GM21515 (cell line): Measurements from ENCODE around the gene ANLN.
"Not testable (repeated sequence)": the region's sequence is repeated elsewhere in the genome, so short reads cannot be mapped to it uniquely, and the experiment has no call there.

Experiments
- ATAC-seq: cut with Tn5 transposase; IDR thresholded peaks from one replicate; pipeline ENCODE4 v1.9.1; 2021; ENCODE audit not compliant: unreplicated experiment

The ANLN gene

GRCh38 chr7:36464271-36464670 is 74.6 kb downstream of the ANLN start:
- ATAC-seq, result no peak

- ATAC-seq, result not testable (repeated sequence)
Measured at GRCh38 chr7:36466001-36466400, 76.3 kb downstream of the ANLN start.

DNA sequence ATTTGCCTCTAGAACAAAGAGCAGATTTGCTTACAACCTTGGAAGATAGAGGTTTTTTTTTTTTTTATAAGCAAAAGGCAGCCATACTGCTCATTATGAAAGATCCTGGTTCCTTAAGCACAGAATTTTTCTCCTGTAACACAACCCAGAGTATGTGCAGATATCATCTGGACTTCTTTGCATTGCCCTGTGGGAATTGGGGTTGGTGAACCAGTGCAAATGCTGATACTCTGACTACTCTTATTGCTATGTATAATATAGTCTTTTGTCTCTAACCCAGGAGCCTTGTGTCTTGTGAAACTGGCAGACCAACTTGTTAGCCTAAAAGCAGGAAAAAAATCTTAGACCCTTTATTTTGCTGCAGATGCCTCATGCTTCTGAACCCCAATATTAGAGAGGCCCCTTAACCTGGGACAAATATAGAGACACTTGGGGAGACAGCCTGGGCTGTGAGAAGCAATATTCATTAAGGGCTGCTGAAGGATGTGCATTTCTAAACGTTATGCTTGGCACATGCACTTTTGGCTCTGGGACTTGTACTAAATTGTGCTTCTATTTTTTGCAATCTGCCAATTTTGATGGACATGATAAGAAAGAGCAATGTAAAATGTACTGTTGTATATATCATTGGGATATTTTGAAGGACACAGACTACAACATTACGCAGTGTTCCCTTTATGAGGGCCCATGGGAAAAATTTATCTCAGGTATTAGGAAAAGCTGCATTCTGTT is 78.9 kb downstream of the ANLN start:
- ATAC-seq, result no peak

DNA sequence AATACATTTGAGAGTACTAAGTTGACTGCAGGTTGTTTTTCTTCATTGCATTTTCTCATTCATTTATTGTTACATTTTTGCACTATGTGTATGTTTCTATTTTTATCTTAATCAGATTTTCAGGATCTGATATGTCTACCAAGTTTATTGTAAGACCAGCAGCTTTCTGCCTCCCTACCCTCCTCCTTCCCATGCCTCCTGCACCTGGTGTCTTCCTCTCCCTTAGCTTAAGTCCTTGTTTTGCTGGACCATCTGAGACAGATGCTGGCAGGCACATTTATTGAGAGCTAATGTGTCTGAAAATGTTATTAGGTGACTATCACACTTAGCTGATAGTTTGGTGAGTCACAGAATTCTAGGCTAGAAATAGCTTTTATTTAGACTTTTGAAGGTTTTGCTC is 79.6 kb downstream of the ANLN start:
- ATAC-seq, result no peak

DNA sequence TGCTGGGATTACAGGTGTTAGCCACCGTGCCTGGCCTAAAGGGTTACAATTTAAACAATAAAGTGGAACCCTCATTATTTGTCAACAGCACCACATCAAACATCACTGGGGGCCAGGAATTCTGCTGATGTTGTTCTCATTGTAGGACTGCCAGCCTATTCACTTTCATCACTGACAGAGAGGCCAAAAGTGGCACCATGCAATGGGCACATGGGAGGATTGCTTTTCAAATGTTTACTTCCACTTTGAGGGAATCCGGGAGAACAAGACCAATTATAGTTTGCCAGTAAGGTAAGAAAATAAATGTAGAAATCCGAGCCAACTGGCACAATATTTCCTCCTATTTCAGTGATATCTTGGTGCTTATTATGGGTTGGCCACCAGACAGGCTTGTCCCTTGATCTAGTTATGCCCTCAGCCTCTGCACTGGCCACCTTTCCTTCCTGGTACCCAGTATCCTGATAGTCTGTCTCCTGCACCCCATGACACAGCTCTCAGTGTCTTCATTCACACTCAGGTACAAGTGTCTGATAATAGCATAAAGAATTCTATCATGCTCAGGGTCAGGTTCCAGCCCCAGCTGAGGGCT is 82.6 kb downstream of the ANLN start:
- no peak for ATAC-seq

- ATAC-seq, result no peak
Measured at GRCh38 chr7:36473454-36474282, 84.0 kb downstream of the ANLN start.

DNA sequence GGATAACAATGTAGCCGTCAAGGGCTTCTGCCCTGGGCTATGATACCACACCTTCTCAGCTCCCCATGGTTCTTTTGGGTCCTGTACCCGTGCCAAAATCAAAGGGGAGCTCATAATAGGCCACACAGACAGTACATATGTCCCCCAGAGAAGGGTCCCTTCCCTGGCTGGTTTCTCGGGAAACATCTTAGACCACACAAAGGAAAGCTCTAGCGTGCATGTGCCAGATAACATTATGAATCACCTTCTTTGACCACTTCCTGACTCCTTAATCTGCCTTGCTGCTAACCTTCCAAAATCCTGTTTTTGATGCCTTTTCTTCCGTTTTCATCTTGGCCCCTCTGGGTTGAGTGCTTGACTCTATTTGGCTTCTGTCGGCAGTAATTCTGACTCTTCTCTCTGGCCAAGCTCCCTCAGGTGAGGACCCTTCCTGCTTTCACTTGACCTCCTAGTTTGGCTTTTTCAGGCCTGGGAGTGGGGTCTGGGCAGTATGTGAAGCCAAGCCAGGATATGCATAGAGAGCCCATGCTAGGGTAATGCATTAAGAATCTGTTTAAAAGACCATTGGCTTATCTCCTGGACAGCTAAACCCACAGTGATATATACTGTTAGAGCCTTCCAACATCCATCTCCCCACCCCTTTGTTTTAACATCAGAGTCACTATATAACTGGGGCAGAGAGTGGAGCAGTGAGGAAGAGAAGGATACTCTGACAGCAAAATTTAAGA is 84.8 kb downstream of the ANLN start:
- ATAC-seq, result no peak

DNA sequence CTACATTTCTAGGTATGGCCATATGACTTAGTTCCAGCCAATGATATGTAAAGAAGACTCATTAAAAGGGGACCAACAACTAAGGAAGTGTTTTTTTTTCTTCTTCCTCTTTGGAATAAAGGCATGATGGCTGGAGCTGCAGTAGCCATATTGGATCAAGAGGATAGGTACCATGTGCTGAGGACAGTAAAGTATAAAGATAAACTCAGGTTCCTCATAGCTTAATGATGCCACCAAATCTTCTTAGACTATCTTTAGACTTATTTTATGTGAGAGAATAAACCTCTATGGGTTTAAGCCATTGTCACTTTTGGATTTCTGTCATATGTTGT is 85.3 kb downstream of the ANLN start:
- no peak for ATAC-seq

DNA sequence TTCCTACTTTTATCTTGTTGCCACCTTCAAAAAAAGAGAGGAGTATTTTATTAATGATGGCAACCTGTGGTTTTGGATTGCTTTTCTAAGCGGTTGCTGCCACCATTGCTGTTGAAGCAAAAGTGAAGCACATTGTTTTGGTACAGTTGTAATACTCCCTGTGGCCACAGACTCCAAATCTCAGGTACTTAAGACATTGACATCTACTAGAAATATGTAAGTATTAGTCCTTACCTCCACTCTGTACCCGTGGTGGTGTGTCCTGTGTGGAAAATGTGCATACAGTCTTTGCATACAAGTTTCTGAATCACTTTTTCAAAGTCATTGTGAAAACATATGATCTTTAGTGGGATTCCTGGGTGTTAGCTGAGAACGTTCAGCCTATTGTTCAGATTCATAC is 85.7 kb downstream of the ANLN start:
- no peak for ATAC-seq

DNA sequence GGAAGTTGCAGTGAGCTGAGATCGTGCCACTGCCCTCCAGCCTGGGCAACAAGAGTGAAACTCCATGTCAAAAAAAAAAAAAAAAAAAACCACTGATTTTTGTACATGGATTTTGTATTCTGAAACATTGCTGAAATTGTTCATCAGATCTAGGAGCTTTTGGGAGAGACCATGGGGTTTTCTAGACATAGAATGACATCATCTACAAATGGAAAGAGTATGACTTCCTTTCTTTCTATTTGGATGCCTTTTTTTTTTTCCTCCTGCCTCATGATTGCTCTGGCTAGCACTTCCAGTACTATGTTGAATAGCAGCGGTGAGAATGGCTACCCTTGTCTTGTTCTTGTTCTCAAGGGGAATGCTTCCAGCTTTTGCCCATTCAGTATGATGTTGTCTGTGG is 89.1 kb downstream of the ANLN start:
- ATAC-seq, result no peak

DNA sequence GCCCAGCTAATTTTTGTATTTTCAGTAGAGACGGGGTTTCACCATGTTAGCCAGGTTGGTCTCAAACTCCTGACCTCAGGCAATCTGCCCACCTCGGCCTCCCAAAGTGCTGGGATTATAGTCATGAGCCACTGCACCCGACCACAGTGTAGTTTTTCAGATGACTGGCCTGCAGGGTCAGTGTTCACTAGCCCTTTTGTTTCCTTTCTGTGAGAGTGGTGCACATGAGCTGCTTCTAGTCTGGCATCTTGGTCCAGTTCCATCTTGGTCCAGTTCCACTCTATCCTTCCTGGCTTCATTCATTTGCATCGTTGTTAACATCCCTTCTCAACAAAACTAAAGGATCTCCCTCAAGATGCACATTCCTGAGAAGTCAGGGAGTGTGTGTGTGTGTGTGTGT is 94.2 kb downstream of the ANLN start:
- ATAC-seq, result not testable (repeated sequence)

- ATAC-seq, result no peak
Measured at GRCh38 chr7:36484265-36484664, 94.6 kb downstream of the ANLN start.

DNA sequence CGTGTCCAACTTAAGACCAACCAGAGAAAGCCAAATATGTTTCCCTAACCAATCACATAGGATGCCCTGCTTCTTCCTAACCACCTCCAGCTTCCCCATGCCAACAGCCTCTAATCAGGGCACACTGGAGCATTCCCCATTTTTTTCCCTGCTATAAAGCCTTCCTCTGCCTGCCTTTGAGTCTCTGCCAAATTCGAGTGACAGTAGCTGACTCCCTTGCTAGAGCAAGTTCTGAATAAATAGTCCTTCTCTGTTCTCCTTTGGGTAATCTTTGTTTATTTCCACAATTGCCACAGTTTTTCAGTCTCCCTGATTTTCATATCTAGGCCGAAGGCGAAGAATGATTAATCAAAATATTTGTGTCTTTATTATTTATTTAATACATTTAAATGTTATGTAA is 96.7 kb downstream of the ANLN start:
- ATAC-seq, result no peak

- no peak for ATAC-seq
Measured at GRCh38 chr7:36487756-36488336, 98.2 kb downstream of the ANLN start.

DNA sequence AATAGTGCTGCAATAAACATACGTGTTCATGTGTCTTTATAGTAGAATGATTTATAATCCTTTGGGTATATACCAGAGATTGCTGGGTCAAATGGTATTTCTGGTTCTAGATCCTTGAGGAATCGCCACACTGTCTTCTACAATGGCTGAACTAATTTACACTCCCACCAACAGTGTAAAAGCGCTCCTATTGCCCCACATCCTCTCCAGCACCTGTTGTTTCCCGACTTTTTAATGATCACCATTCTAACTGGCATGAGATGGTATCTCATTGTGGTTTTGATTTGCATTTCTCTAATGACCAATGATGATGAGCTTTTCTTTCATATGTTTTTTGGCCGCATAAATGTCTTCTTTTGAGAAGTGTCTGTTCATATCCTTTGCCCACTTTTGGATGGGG is 99.0 kb downstream of the ANLN start:
- ATAC-seq, result not testable (repeated sequence)

DNA sequence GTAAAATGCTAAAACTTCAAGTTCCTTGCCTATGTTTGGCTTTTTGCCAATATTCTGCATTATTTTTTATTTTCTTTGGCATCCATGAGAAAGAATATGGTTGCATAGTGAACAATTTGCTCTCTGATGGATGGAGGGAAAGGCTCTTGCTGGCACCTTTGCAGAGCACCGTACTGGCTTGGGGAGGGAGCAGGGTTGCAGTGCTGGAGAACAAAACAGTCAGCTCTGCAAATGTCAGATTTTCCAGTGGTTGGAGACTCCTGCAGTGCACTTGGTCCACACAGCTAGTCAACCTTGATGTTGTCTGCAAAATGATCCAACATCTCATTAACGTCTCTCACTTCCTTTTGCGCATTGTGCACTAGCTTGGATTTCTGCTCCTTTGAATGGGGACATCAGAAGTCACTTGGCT is 100.8 kb downstream of the ANLN start:
- no peak for ATAC-seq

- no peak for ATAC-seq
Measured at GRCh38 chr7:36491317-36491716, 101.7 kb downstream of the ANLN start.

DNA sequence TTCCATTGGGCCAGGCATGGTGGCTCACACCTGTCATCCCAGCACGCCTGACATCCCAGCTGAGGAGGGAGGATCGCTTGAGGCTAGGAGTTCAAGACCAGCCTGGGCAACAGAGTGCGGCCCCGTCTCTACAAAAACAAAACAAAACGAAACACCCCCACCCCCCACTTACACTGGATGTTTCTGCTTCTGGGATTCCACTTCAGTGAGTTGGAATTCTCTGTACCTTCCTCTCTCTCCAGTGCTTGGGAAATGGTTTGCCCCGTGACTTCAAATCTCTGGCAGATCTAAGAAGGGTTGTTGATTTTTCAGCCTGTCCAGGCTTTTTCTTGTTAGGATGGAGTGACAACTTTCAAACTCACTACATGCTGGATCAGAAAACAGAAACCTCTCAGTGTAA is 106.9 kb downstream of the ANLN start:
- no peak for ATAC-seq

GRCh38 chr7:36497176-36497575 is 107.5 kb downstream of the ANLN start:
- ATAC-seq, result not testable (repeated sequence)

GRCh38 chr7:36497775-36498174 is 108.1 kb downstream of the ANLN start:
- ATAC-seq, result no peak
